NCI-H2196 (cell line): ENCODE measurements around the gene OSBPL8.

Experiments
- DNase-seq: peaks from one replicate; lab custom pipeline; 2025; ENCODE audit not compliant: unreplicated experiment; lab: John Stamatoyannopoulos, UW

The OSBPL8 gene

DNA sequence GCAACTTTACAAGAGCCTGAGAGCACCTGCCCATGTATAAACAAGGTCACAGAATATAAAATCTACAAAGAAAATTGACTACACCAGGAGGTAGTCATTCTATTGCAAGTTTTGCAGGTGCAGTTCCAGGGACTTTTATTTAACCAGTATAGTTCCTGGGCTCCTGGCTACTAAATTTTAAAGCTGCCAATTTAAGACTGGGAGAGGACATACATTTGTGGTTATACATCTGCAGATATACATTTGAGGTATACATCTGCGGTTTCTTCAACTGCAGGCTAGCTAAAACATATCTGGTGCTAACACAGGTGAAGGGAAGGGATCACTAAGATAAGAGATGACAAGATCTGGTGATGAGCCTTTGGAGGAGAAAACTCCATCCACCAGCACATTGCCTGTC lies 241.6 kb downstream of the OSBPL8 start:
- no peak for DNase-seq

- no peak for DNase-seq
These were observed 243.1 kb downstream of the OSBPL8 start for GRCh38 chr12:76316468-76316867.

DNA sequence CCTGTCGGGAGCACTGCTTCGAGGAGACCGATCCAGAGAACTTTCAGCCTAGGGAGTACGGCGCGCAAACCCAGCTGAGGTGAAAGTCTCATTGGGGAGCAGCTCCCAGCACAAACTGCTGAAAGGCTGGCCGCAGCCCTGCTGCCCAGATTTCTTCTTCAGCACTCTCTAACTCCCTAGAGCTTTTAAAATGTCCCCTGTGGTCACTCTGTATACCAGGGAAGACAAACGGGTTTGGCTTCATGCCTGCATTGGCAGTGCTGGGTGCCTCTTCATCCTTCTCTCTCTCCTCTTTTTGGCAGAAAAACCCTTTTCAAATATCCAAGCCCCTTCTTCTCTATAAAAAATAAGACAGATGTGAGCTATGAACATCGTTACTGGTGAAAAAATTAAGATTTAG lies 246.3 kb downstream of the OSBPL8 start:
- no peak for DNase-seq

- DNase-seq: no peak
These were observed 247.3 kb downstream of the OSBPL8 start for GRCh38 chr12:76312315-76312714.

DNA sequence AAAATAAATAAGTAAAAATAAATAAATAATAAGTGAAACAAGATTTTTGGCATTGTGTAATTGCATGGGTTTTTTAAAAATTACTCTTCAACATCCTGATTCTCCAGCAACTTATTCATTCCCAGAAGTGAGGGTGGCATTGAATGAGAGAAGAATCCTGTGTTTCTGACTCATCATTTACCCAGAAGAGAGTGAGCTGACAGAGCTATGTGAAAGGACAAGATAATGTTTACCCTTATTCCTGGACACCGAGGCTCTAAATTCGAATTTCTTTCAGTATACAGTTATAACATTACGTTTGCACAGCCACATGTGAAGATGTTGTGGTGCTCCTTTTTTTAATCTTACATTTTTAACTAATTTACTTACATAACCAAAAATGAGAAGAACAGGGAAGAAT lies 247.8 kb downstream of the OSBPL8 start:
- no peak for DNase-seq

DNA sequence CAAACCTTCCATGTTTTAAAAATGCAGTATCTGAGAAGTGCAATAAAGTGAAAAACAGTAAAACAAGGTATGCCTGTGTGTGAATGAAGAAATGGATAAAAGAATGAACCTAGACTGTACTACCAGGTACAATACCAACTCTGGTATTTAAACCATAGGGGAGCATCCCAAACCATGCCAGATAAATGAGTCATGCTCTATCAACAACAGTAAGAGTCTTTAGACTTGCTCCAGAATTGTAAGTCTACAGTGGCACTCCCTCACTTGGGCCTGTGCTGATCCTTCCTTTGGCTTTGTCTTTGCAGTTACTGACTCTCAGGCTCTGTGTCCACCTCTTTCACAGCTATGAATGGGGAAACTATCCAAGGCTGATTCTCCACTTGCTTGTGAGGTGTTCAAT lies 249.5 kb downstream of the OSBPL8 start:
- no peak for DNase-seq

DNA sequence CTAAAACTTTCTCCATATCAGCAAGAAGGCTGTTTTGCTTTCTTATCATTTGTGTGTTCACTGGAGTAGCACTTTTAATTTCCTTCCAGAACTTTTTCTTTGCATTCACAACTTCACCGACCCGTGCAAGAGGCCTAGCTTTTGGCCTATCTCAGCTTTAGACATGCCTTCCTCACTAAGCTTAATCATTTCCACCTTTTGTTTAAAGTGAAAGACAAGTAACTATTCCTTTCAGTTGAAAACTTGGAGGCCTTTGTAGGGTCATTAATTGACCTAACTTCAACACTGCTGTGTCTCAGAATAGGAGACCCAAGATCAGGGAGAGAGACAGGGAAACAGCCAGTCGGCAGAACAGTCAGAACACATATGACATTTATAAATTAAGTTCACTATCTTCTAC lies 250.7 kb downstream of the OSBPL8 start:
- no peak for DNase-seq

DNA sequence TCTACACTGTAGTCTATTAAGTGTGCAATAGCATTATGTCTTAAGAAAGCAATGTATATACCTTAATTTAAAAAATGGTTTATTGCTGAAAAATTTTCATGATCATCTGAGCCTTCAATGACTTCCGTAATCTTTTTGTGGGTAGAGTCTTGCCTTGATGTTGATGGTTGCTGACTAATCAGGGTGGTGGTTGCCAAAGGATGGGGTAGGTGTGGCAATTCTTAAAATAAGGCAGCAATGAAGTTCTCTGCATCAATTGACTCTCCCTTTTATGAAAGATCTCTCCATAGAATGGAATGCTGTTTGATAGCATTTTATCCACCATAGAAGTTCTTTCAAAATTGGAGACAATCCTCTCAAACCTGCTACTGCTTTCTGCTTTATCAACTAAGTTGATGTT lies 252.5 kb downstream of the OSBPL8 start:
- DNase-seq: no peak

GRCh38 chr12:76303989-76304460 lies 255.5 kb downstream of the OSBPL8 start:
- no peak for DNase-seq

DNA sequence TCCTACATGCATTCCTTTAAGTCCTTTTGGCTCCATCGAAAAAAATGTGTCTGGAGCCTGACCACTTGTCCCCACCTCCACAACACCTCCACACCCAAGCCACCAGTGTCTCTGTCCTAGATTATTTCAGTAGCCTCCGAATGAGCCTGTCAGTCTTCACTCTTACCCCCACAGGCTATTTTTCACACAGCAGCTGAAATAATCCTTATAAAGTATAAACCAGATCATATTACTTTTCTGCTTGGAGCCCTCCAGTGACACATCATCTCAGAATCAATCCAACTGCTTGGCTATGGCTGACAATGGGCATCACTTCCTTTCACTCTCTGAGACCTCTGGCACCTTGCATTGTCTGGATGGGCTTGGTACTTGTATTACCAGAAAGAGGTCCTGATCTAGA lies 256.2 kb downstream of the OSBPL8 start:
- DNase-seq: no peak
